GM12865 (cell line): ENCODE results near the gene EEF1AKMT1.
"Not testable (repeated sequence)": the region's sequence is repeated elsewhere in the genome, so short reads cannot be mapped to it uniquely, and the experiment has no call there.

Source experiments
- DNase-seq: peaks from one replicate; pipeline ENCODE4 v3.0.0; 2010; ENCODE audit warnings: low read depth
- H3K4me3 ChIP-seq: 2 replicates; pipeline ENCODE4 v1.5.1; 2011; ENCODE audit warnings: mild to moderate bottlenecking, low read depth, low read length, control low read depth
- CTCF ChIP-seq: IDR thresholded peaks from 2 replicates; pipeline ENCODE4 v1.5.1; 2011; ENCODE audit warnings: low read length, control low read depth, low read depth, inconsistent platforms; ENCODE audit not compliant: insufficient read depth; ENCODE audit errors: missing control alignments

Gene EEF1AKMT1

GRCh38 chr13:20685092-20685491 lies 88.7 kb downstream of the EEF1AKMT1 start:
- no peak for DNase-seq
- no peak for TF ChIP-seq CTCF
- no peak overlapping the region for H3K4me3 ChIP-seq

- no peak overlapping the region for H3K4me3 ChIP-seq
- no peak for DNase-seq
- TF ChIP-seq CTCF = no peak
These were observed 89.2 kb downstream of the EEF1AKMT1 start for GRCh38 chr13:20684546-20684945.

GRCh38 chr13:20684041-20684440 lies 89.7 kb downstream of the EEF1AKMT1 start:
- TF ChIP-seq CTCF = no peak
- no peak overlapping the region for H3K4me3 ChIP-seq
- no peak for DNase-seq

- no peak for TF ChIP-seq CTCF
- no peak overlapping the region for H3K4me3 ChIP-seq
- no peak for DNase-seq
These were observed 91.7 kb downstream of the EEF1AKMT1 start for GRCh38 chr13:20682061-20682460.

GRCh38 chr13:20681481-20681880 lies 92.3 kb downstream of the EEF1AKMT1 start:
- H3K4me3 ChIP-seq, DNase-seq: not testable (repeated sequence)

GRCh38 chr13:20680416-20681080 lies 93.2 kb downstream of the EEF1AKMT1 start:
- no peak for DNase-seq
- no peak for TF ChIP-seq CTCF
- no peak overlapping the region for H3K4me3 ChIP-seq

- DNase-seq = no peak
- no peak for TF ChIP-seq CTCF
- H3K4me3 ChIP-seq = no peak overlapping the region
These were observed 93.9 kb downstream of the EEF1AKMT1 start for GRCh38 chr13:20679879-20680278.
